DND-41 (cell line): Measurements from ENCODE around the gene TRIM51G.
"Not testable (repeated sequence)": the region's sequence is repeated elsewhere in the genome, so short reads cannot be mapped to it uniquely, and the experiment has no call there.

Experiments
- ATAC-seq: fragments of 200-7000 bp; cut with Tn5 transposase; 3 replicates; pipeline ENCODE4 v1.9.1; 2021; ENCODE audit warnings: low read depth; ENCODE audit not compliant: insufficient read depth
- DNase-seq: peaks from one replicate; pipeline ENCODE4 v3.0.0-alpha.2; 2020
- H2AFZ ChIP-seq: 2 replicates; pipeline ENCODE4 v1.6.0; 2012; ENCODE audit warnings: low read depth, low read length
- H3K27ac ChIP-seq: 2 replicates; pipeline ENCODE4 v1.5.1; 2012; ENCODE audit warnings: low read length, inconsistent platforms
- H3K27me3 ChIP-seq: fragments of 200-600 bp; sonication (generic); 2 replicates; pipeline ENCODE4 v1.6.0; 2012; ENCODE audit warnings: low read length, mild to moderate bottlenecking, inconsistent platforms; ENCODE audit not compliant: insufficient read depth, poor library complexity
- H3K36me3 ChIP-seq: 2 replicates; pipeline ENCODE4 v1.5.1; 2012; ENCODE audit warnings: low read length, inconsistent platforms; ENCODE audit not compliant: insufficient read depth
- H3K4me1 ChIP-seq: 2 replicates; pipeline ENCODE4 v1.5.1; 2012; ENCODE audit warnings: mild to moderate bottlenecking, low read length; ENCODE audit not compliant: insufficient read depth
- H3K4me2 ChIP-seq: 2 replicates; pipeline ENCODE4 v1.6.0; 2012; ENCODE audit warnings: mild to moderate bottlenecking, moderate library complexity, low read length, inconsistent platforms; ENCODE audit not compliant: insufficient read depth
- H3K4me3 ChIP-seq, 2 experiments: fragments of 200-600 bp in 1 of 2; shearing (Covaris generic) in 1 of 2; 2 replicates each; pipeline ENCODE4 v1.5.1; 2012 to 2016; ENCODE audit warnings: inconsistent platforms in 2 of 2, low read length in 2 of 2, mild to moderate bottlenecking in 2 of 2, low read depth in 1 of 2, moderate library complexity in 1 of 2
- H3K79me2 ChIP-seq: 2 replicates; pipeline ENCODE4 v1.6.0; 2012; ENCODE audit warnings: low read length, inconsistent platforms; ENCODE audit not compliant: insufficient read depth
- H3K9ac ChIP-seq: 2 replicates; pipeline ENCODE4 v1.6.0; 2012; ENCODE audit warnings: low read depth, mild to moderate bottlenecking, inconsistent platforms, low read length, moderate library complexity
- H3K9me3 ChIP-seq: 2 replicates; pipeline ENCODE4 v1.5.1; 2012; ENCODE audit warnings: low read length, moderate library complexity, mild to moderate bottlenecking, inconsistent platforms; ENCODE audit not compliant: insufficient read depth, severe bottlenecking
- H4K20me1 ChIP-seq: 2 replicates; pipeline ENCODE4 v1.6.0; 2012; ENCODE audit warnings: low read length; ENCODE audit not compliant: insufficient read depth

Gene TRIM51G, protein sequence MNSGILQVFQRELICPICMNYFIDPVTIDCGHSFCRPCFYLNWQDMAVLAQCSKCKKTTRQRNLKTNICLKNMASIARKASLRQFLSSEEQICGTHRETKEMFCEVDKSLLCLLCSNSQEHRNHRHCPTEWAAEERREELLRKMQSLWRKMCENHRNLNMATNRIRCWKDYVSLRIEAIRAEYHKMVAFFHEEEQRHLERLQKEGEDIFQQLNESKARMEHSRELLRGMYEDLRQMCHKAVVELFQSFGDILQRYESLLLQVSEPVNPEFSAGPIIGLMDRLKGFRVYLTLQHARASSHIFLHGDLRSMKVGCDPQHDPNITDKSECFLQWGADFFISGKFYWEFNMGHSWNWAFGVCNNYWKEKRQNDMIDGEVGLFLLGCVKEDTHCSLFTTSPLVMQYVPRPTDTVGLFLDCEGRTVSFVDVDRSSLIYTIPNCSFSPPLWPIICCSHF

DNA sequence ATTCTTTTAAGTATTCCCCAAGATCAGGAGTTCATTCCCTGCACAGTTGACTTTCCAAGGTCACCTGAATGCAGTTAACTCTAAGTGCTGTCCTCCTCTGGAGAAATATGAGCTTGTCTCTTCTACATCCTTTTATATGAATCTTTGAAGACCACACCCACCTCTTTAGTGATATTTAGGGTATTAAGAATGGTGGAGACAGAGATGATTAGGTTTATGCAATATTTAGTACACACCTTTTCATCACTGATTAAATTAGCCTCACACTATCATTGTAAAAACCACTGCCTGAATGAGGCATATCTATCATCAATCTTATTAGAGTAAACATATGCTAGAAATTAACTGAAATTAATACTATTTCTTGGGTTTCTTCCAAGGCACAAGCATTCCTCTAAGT, at the start of gene TRIM51G:
TRIM51G (minus strand) TSS at position 101 of the 400 bp plus-strand sequence. CDS start 2,190 bp downstream, outside the sequence.
- H3K4me1 ChIP-seq, H3K4me3 ChIP-seq, H2AFZ ChIP-seq, H3K36me3 ChIP-seq, ATAC-seq, DNase-seq, H3K27me3 ChIP-seq, H3K27ac ChIP-seq, H4K20me1 ChIP-seq, H3K79me2 ChIP-seq, H3K9ac ChIP-seq, H3K4me2 ChIP-seq, H3K9me3 ChIP-seq: not testable (repeated sequence)

DNA sequence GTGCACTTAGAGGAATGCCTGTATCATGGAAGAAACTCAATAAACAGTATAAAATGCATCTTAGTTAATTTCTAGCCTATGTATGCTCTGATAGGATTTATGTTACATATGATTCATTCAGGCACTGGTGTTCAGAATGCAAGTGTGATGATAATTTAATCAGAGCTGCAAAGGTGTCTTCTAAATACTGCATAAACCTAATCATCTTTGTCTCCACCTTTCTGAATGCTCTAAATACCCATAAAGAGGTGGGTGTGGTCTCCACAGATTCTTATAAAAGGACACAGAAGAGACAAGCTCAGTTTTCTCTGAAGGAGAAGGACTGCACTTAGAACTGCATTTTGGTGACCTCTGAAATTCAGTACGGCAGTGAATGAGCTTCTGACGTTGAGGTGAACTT, 44.8 kb upstream of the TRIM51G start, which contains the start of gene TRIM49B:
TRIM49B (plus strand) TSS at position 301 of the 400 bp plus-strand sequence. CDS start 2,777 bp downstream, outside the sequence.
- not testable (repeated sequence) for H3K9me3 ChIP-seq, H3K4me1 ChIP-seq, H3K9ac ChIP-seq, H3K27ac ChIP-seq, H3K36me3 ChIP-seq, DNase-seq, H2AFZ ChIP-seq, H3K27me3 ChIP-seq, H3K79me2 ChIP-seq, H3K4me2 ChIP-seq, H3K4me3 ChIP-seq, ATAC-seq, H4K20me1 ChIP-seq

DNA sequence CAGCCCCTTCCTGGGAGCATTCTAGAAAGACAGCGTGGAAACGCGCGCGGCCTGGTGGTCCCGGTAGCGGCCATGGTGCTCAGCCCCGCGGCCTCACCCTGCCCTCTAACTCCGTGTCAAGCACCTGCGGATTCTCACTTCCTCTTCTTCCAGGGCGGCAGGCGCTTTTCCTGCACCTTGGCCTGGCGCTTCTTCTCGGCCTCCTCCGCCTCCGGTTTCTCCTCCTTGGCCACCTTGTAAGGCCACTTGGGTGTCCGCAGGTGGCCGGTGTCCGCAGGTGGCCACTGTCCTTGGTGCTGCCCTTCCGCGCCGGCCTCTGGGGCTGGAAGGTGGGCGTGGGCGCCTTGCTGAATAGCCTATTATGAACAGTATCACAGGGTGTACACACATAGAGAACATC, 15.1 kb downstream of the TRIM51G start:
- not testable (repeated sequence) for H3K27me3 ChIP-seq, ATAC-seq, H4K20me1 ChIP-seq, H3K27ac ChIP-seq, H3K9ac ChIP-seq, H3K4me1 ChIP-seq, H2AFZ ChIP-seq, DNase-seq, H3K79me2 ChIP-seq, H3K9me3 ChIP-seq, H3K4me2 ChIP-seq, H3K4me3 ChIP-seq, H3K36me3 ChIP-seq

DNA sequence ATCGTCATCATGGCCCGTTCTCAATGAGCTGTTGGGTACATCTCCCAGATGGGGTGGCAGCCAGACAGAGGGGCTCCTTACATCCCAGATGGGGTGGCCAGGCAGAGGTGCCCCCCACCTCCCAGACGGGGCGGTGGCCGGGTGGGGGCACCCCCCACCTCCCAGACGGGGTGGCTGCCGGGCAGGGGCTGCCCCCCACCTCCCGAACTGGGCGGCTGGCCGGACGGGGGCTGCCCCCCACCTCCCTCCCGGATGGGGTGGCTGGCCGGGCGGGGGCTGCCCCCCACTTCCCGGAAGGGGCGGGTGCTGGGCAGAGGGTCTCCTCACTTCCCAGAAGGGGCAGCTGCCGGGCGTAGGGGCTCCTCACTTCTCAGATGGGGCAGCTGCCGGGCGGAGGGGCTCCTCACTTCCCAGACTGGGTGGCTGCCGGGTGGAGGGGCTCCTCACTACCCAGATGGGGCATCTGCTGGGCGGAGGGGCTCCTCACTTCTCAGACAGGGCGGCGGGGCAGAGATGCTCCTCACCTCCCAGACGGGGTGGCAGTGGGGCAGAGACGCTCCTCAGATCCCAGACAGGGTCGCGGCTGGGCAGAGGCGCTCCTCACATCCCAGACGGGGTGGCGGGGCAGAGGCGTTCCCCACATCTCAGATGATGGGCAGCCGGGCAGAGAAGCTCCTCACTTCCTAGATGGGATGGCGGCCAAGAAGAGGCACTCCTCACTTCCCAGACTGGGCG, 28.2 kb downstream of the TRIM51G start:
- not testable (repeated sequence) for H3K4me2 ChIP-seq, H3K27me3 ChIP-seq, H3K79me2 ChIP-seq, H3K36me3 ChIP-seq, ATAC-seq, H3K4me1 ChIP-seq, H2AFZ ChIP-seq, H4K20me1 ChIP-seq, H3K27ac ChIP-seq, H3K9me3 ChIP-seq, H3K9ac ChIP-seq, H3K4me3 ChIP-seq, DNase-seq

DNA sequence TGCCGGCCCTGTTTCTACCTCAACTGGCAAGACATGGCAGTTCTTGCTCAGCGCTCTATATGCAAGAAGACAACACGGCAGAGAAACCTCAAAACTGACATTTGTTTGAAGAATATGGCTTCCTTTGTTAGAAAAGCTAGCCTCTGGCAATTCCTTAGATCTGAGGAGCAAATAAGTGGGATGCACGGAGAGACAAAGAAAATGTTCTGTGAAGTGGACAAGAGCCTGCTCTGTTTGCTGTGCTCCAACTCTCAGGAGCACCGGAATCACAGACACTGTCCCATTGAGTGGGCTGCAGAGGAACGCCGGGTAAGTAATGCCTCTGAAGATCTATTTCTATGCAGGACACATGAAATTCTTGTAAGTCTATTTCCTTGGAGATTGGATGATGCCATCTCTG, 37.9 kb downstream of the TRIM51G start:
- DNase-seq, H3K4me1 ChIP-seq, H3K27me3 ChIP-seq, H2AFZ ChIP-seq, H4K20me1 ChIP-seq, H3K36me3 ChIP-seq, ATAC-seq, H3K4me3 ChIP-seq, H3K79me2 ChIP-seq, H3K27ac ChIP-seq, H3K9ac ChIP-seq, H3K4me2 ChIP-seq, H3K9me3 ChIP-seq: not testable (repeated sequence)
